Measurements from ENCODE around the gene GJD2.

Gene GJD2

GRCh38 chr15:34754674-34755418 lies at the start of gene GJD2:
TSS of gene GJD2 (minus strand) at chr15:34754998. CDS start at chr15:34754488, 510 bp downstream.
- DNase-seq (ENCODE audit: low read depth in 2 of 2): no peak

GRCh38 chr15:34804113-34804512 lies 49.3 kb upstream of the GJD2 start:
- DNase-seq (ENCODE audit: low read depth in 2 of 2): no peak

GRCh38 chr15:34802803-34803750 lies 48.3 kb upstream of the GJD2 start:
- DNase-seq (ENCODE audit: low read depth in 2 of 2): no peak

GRCh38 chr15:34802371-34802770 lies 47.6 kb upstream of the GJD2 start:
- DNase-seq (ENCODE audit: low read depth in 2 of 2): no peak

GRCh38 chr15:34799149-34800101 lies 44.6 kb upstream of the GJD2 start:
- no peak for DNase-seq (ENCODE audit: low read depth in 2 of 2)

GRCh38 chr15:34796847-34797435 lies 42.1 kb upstream of the GJD2 start:
- no peak for DNase-seq (ENCODE audit: low read depth in 2 of 2)

- DNase-seq (ENCODE audit: low read depth in 2 of 2): no peak
Measured at GRCh38 chr15:34795267-34796081, 40.7 kb upstream of the GJD2 start, which contains the start of gene ACTC1. TSS of gene ACTC1 (minus strand) at chr15:34795549. CDS start at chr15:34794808, 741 bp downstream.

GRCh38 chr15:34794590-34795206 lies 39.9 kb upstream of the GJD2 start:
- no peak for DNase-seq (ENCODE audit: low read depth in 2 of 2)

GRCh38 chr15:34793901-34794300 lies 39.1 kb upstream of the GJD2 start:
- no peak for DNase-seq (ENCODE audit: low read depth in 2 of 2)

GRCh38 chr15:34793071-34793470 lies 38.3 kb upstream of the GJD2 start:
- no peak for DNase-seq (ENCODE audit: low read depth in 2 of 2)

- no peak for DNase-seq (ENCODE audit: low read depth in 2 of 2)
Measured at GRCh38 chr15:34791701-34792100, 36.9 kb upstream of the GJD2 start.

GRCh38 chr15:34790121-34790520 lies 35.3 kb upstream of the GJD2 start:
- no peak for DNase-seq (ENCODE audit: low read depth in 2 of 2)

GRCh38 chr15:34789326-34789725 lies 34.5 kb upstream of the GJD2 start:
- no peak for DNase-seq (ENCODE audit: low read depth in 2 of 2)

GRCh38 chr15:34786206-34786605 lies 31.4 kb upstream of the GJD2 start:
- no peak for DNase-seq (ENCODE audit: low read depth in 2 of 2)

GRCh38 chr15:34783991-34784390 lies 29.2 kb upstream of the GJD2 start:
- DNase-seq (ENCODE audit: low read depth in 2 of 2): no peak

GRCh38 chr15:34783431-34783830 lies 28.6 kb upstream of the GJD2 start:
- no peak for DNase-seq (ENCODE audit: low read depth in 2 of 2)

GRCh38 chr15:34782901-34783300 lies 28.1 kb upstream of the GJD2 start:
- no peak for DNase-seq (ENCODE audit: low read depth in 2 of 2)

- no peak for DNase-seq (ENCODE audit: low read depth in 2 of 2)
Measured at GRCh38 chr15:34780725-34781124, 25.9 kb upstream of the GJD2 start.

- DNase-seq (ENCODE audit: low read depth in 2 of 2): no peak
Measured at GRCh38 chr15:34776606-34777105, 21.9 kb upstream of the GJD2 start.

- DNase-seq (ENCODE audit: low read depth in 2 of 2): no peak
Measured at GRCh38 chr15:34773917-34774316, 19.1 kb upstream of the GJD2 start.

Measured in stimulated activated CD8-positive, alpha-beta memory T cell treated with anti-CD3 and anti-CD28 coated beads, Interleukin-2, amount 100 ng/mL, for 48 hours (primary cell).